Erythroblast (primary cell): ENCODE data around the gene ST3GAL2.
"Not testable (repeated sequence)": the region's sequence is repeated elsewhere in the genome, so short reads cannot be mapped to it uniquely, and the experiment has no call there.

Experiments
- DNase-seq, 2 experiments: peaks; one replicate each; lab custom pipeline; 2025; lab: John Stamatoyannopoulos, UW
- GATA1 ChIP-seq: IDR thresholded peaks from 2 replicates; pipeline ENCODE4 v1.6.1; 2011; ENCODE audit warnings: low read depth, mild to moderate bottlenecking, control low read depth, low read length, moderate library complexity
- POLR2A ChIP-seq: IDR thresholded peaks from 2 replicates; pipeline ENCODE4 v1.6.1; 2011; ENCODE audit warnings: mild to moderate bottlenecking, low read length

Gene ST3GAL2

GRCh38 chr16:70402916-70403659 lies 35.8 kb downstream of the ST3GAL2 start:
- TF ChIP-seq GATA1 (no peak), POLR2A (no peak)

GRCh38 chr16:70399951-70400350 lies 38.9 kb downstream of the ST3GAL2 start:
- TF ChIP-seq GATA1 (no peak), POLR2A (no peak)
- no peak for DNase-seq

More at GRCh38 chr16:70402916-70403659, 35.8 kb downstream of the ST3GAL2 start:
- no peak for DNase-seq

- TF ChIP-seq GATA1 = no peak
- no peak for TF ChIP-seq POLR2A
- peak in 1 of 2 experiments; percentile 53 for DNase-seq
Observed at GRCh38 chr16:70399381-70399780, 39.5 kb downstream of the ST3GAL2 start.

GRCh38 chr16:70398177-70398743 lies 40.6 kb downstream of the ST3GAL2 start:
- DNase-seq = no peak
- no peak for TF ChIP-seq POLR2A
- no peak for TF ChIP-seq GATA1

- no peak for TF ChIP-seq POLR2A
- TF ChIP-seq GATA1 = no peak
Observed at GRCh38 chr16:70396246-70396904, 42.5 kb downstream of the ST3GAL2 start.

GRCh38 chr16:70395345-70395901 lies 43.5 kb downstream of the ST3GAL2 start:
- peak; percentile 85 to 91 for DNase-seq
- no peak for TF ChIP-seq POLR2A
- TF ChIP-seq GATA1 = no peak

More at GRCh38 chr16:70396246-70396904, 42.5 kb downstream of the ST3GAL2 start:
- peak; percentile 95 to 97 for DNase-seq

- no peak for TF ChIP-seq GATA1
- TF ChIP-seq POLR2A = no peak
- DNase-seq = no peak
Observed at GRCh38 chr16:70394853-70395252, 44.0 kb downstream of the ST3GAL2 start.

GRCh38 chr16:70393662-70394061 lies 45.2 kb downstream of the ST3GAL2 start:
- no peak for TF ChIP-seq POLR2A
- TF ChIP-seq GATA1 = no peak
- no peak for DNase-seq

- no peak for DNase-seq
- TF ChIP-seq POLR2A = no peak
- no peak for TF ChIP-seq GATA1
Observed at GRCh38 chr16:70392606-70393005, 46.3 kb downstream of the ST3GAL2 start.

GRCh38 chr16:70391881-70392481 lies 46.9 kb downstream of the ST3GAL2 start:
- TF ChIP-seq GATA1 (no peak), POLR2A (no peak)
- no peak for DNase-seq

GRCh38 chr16:70391446-70391845 lies 47.5 kb downstream of the ST3GAL2 start:
- TF ChIP-seq POLR2A (no peak), GATA1 (no peak)
- DNase-seq = no peak

- DNase-seq = no peak
- TF ChIP-seq GATA1 (no peak), POLR2A (no peak)
Observed at GRCh38 chr16:70390774-70391173, 48.1 kb downstream of the ST3GAL2 start.

GRCh38 chr16:70388006-70388680 lies 50.8 kb downstream of the ST3GAL2 start:
- DNase-seq = no peak
- TF ChIP-seq GATA1 = no peak

- DNase-seq = not testable (repeated sequence)
Observed at GRCh38 chr16:70386289-70386986, 52.5 kb downstream of the ST3GAL2 start.
